Measurements from ENCODE around the gene DLL1. TPM values are rescaled to one million over a fixed set of nuclear protein-coding genes. Genes with fewer than 3 reads are reported as not detected.

The DLL1 gene
- total RNA-seq, 2 experiments from 2014 or later, result 10.7 to 12.3 TPM

DNA sequence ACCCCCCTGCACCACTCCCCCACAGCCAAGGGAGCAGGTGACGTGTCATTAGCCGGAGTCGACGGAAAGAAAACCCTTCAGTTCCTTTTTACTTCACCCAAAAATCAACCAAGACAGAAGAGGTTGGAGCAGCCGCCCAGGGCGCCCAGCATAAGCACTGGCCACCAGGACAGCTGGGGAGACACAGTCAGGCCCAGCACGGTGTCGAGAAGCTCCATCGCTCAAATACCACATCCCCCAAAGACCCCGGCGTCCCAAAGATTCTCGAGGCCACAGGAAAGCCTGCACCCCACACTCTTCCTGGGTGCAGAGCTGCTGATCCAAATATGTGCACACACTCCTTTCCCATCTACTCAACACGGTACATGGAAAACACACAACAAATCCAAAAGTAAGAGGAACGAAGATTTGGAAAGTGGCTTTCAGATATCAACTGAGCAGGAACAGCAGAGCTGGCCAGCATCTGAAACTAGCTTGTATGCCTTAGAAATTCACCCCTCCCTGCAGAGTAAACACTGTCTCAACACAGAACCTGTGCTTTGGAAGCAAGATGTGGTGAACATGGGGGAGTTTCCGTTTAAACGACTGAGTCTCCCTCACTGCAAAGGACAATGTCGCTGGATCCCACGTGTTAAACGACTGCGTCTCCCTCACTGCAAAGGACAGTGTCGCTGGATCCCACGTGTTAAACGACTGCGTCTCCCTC lies 54.6 kb downstream of the DLL1 start:
- Mint-ChIP-seq H3K27ac (no peak overlapping the region), H3K4me3 (no peak overlapping the region), H3K36me3 (ENCODE audit: low read depth) (no peaks in the 10 kb centered on the region), H3K27me3 (ENCODE audit: low read depth) (peaks cover 5% of the 10 kb centered on the region), H3K9me3 (ENCODE audit: insufficient read depth) (no peaks in the 10 kb centered on the region), H3K4me1 (ENCODE audit: low read depth) (no peaks in the 10 kb centered on the region)
- CTCF ChIA-PET, result no interaction called here
- POLR2A ChIA-PET, result no interaction called here
- ATAC-seq, result no peak
- DNase-seq, result no peak

GRCh38 chr6:170235391-170236125 lies 55.3 kb downstream of the DLL1 start:
- ATAC-seq, result no peak
- Mint-ChIP-seq H3K4me1 (ENCODE audit: low read depth) (no peaks in the 10 kb centered on the region), H3K36me3 (ENCODE audit: low read depth) (no peaks in the 10 kb centered on the region), H3K27me3 (ENCODE audit: low read depth) (peaks cover 5% of the 10 kb centered on the region), H3K9me3 (ENCODE audit: insufficient read depth) (no peaks in the 10 kb centered on the region), H3K27ac (no peak overlapping the region), H3K4me3 (no peak overlapping the region)
- DNase-seq, result no peak
- ChIA-PET POLR2A (no interaction called here), CTCF (no interaction called here)

DNA sequence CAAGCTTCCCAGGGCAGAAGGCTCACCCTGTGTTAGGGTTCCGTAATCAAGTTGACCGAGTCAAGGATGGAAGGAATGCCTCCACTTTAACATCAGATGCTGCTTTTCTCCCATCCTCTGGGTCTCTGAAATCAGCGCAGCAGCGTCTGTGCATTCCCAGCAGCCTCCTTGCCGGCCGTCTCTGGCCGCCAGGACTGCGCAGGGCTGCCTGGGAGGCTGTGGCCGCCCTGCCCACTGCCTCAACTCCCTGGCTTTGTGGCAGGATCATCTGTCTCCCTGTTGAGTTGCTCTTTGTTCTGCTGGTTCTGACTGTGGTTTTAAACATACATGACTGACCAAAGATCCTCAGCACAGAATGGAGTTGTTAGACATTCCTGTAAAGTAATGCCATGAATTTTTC lies 56.5 kb downstream of the DLL1 start:
- ATAC-seq, result no peak
- H3K9me3 Mint-ChIP-seq (ENCODE audit: insufficient read depth), result no peaks in the 10 kb centered on the region
- POLR2A ChIA-PET, result no interaction called here
- H3K4me1 Mint-ChIP-seq (ENCODE audit: low read depth), result no peaks in the 10 kb centered on the region
- H3K27ac Mint-ChIP-seq, result no peak overlapping the region
- CTCF ChIA-PET, result no interaction called here
- no peaks in the 10 kb centered on the region for H3K36me3 Mint-ChIP-seq (ENCODE audit: low read depth)
- peaks cover 2% of the 10 kb centered on the region for H3K27me3 Mint-ChIP-seq (ENCODE audit: low read depth)
- no peak overlapping the region for H3K4me3 Mint-ChIP-seq
- DNase-seq, result no peak

DNA sequence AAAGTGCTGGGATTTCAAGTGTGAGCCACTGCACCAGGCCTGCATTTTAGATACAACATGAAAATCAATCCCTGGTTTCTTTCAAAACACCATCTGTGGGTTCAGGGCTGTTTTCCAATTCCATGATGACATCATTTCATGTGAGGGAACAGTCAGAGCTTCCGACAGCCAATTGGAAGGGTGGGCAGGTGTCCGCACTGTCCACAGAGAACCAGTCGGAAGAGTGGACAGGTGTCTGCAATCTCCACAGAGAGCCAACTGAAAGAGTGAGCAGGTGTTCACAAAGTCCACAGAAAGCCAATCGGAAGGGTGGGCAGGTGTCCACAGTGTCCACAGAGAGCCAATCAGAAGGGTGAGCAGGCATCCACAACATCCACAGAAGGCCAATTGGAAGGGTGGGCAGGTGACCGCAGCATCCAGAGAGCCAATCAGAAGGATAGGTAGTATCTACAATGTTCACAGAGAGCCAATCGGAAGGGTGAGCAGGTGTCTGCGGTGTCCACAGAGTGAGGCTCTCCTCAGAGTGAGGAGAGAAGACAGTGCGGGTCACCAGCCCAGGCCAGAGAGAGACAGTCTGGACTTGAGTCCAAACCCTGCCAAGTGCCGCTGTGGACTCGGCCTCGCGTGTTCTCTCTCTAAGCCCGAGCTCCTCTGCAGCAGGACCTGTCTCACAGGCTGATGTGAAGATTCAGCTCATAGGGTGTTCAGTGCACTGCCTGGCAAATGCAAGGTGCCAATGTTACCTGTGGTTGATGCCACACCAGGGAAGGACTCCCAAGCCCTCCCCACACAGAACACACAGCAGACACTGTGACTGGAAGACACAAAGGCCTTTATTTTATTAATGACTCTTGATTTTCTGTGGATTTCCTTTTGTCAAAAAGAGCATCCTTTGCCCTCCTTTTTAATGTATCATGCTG lies 57.3 kb downstream of the DLL1 start:
- Mint-ChIP-seq H3K9me3 (ENCODE audit: insufficient read depth) (no peaks in the 10 kb centered on the region), H3K27me3 (ENCODE audit: low read depth) (peaks cover 2% of the 10 kb centered on the region), H3K27ac (no peak overlapping the region), H3K4me3 (no peak overlapping the region), H3K4me1 (ENCODE audit: low read depth) (no peaks in the 10 kb centered on the region), H3K36me3 (ENCODE audit: low read depth) (no peaks in the 10 kb centered on the region)
- DNase-seq (no peak), ATAC-seq (no peak)
- POLR2A ChIA-PET, result no interaction called here
- CTCF ChIA-PET, result no interaction called here

Small RNAs within 50 kb of the gene (microRNA-seq; reads per million reads assigned to microRNA genes)
- not detected for gene MIR4644

Other genes starting within 250 kb of the DLL1 start
- gene FAM120B, start 15.7 kb upstream of the DLL1 start, total RNA-seq, result 10 to 100 TPM; 25.5 to 26.0 TPM

Measured in activated CD8-positive, alpha-beta T cell treated with anti-CD3 and anti-CD28 coated beads, Interleukin-2, amount 10 ng/mL, durations not matched to agents 7 days and 5 days (primary cell).